NCI-H1694 treated with DMSO at 0.1 percent for 48 hours (cell line): ENCODE results near the gene CTNNBIP1.
"Not testable (repeated sequence)": the region's sequence is repeated elsewhere in the genome, so short reads cannot be mapped to it uniquely, and the experiment has no call there.

Source experiments
- DNase-seq: peaks from one replicate; lab custom pipeline; 2025; lab: John Stamatoyannopoulos, UW

Gene CTNNBIP1

DNA sequence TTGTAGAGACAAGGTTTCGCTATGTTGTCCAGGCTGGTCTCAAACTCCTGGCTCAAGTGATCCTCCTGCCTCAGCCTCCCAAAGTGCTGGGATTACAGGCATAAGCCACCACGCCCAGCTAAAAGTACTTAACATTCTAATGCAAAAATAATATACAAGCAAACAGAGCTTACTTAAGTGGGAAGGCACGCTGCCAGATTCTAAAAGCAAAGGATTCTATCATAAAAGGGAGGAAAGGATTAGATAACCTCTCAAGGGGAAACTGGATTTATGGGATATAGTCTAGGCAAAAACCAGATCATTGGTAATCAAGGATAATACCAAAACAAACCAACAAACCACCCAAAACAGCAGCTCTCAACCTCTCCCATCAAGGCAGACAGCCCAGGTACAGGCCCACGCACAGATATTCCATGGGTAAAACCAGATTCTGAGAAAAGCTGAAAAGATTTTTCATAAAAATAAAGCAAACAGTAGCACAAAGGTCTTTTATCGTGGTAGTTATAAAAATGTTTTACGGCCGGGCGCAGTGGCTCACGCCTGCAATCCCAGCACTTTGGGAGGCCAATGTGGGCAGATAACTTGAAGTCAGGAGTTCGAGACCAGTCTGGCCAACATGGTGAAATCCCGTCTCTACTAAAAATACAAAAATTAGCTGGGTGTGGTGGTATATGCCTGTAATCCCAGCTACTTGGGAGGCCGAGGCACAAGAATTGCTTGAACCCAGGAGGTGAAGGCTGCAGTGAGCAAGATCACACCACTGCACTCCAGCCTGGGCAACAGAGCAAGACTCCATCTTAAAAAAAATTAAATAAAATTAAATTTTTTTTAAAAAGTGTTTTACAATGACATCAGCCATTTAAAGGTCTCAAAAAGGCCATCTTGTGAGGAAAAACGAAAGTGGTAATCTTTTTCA, 106.8 kb downstream of the CTNNBIP1 start:
- not testable (repeated sequence) for DNase-seq

DNA sequence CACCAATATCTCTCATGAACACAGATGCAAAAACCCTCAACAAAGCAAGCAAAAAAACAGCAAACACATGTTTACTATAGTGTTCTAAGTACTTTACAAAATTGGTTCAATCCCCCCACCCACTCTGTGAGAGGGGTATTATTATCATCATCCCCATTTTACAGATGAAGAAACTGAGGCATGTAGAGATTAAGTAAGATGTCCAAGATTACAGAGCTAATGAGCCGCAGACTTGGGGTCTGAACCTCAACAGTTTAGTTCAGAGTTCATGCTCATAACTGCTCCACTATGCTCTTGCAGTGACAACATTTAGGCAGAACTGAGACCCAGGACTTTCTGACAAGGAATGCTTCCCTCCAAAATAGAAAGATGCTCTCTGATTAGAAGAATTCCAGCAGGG, 108.2 kb downstream of the CTNNBIP1 start:
- no peak for DNase-seq
